ENCODE results near the gene RAD51B. TPM values are rescaled to one million over a fixed set of nuclear protein-coding genes. Genes with fewer than 3 reads are reported as not detected.
A peak's percentile ranks its signal among the peaks of the same experiment; 100 is the strongest.

RAD51B gene
- total and polyA plus RNA-seq, 2 of the 13 experiments (the other 11 are each of a cell fraction or from before 2014, with no cell fraction given) = 7.0 to 9.5 TPM

DNA sequence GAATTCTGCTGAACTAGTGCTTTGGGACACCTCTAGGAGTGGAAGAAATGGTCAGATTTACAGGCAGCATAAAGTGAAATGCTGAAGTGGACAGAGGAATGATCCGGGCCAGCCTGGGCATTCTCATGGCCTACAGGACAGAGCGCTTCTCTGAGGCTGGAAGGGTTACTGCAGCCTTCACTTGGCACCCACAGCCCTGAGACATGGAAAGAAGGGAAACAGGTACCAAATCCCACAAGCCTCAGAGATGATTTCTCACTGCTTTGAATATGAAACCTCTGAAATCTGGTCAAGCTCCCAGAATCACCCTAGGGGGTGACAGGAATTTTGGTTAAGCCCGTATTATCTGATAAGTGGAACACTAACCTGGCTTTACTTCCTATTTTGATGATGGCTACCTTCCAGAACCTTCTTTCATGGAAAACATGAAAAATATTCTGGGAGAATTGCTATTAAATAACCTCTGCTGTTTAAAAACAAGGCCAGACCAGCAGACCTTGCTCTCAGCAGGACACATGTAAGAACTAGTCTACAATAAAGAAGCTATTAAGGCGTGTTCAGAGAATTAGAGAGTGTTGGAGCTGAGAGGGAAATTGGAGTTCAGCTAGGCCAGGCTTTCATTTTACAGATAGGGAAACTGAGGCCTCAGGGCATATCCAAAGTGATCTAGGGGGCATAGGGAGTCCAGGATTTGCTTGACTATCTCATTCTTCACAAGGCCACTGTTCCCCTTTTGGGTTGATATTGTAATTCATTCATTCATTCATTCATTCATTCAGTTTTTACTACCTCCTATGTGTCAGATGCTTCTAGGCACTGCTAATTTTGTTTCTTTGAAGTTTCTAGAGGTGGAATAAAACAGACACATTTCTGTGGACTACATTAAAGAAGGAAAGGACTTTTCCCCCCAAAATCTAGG is 691.8 kb downstream of the RAD51B start:
- BruUV-seq (replicated peaks) = no TSS peak
- 0 out of 2 replicates have a peak, but pooled peaks have one; percentile 60 for TF ChIP-seq ZNF24 (IDR thresholded peaks at IDR 0.05)
- TF ChIP-seq RFX5 (IDR thresholded peaks at IDR 0.05; ENCODE audit: low read depth, low read length) = no peak
- no peak overlapping the region for H3K4me2 ChIP-seq (ENCODE audit: low read depth, low read length)
- no peaks in the 10 kb centered on the region for H3K9me3 ChIP-seq (ENCODE audit: low read length)
- ATAC-seq (no peak), DNase-seq (ENCODE audit: low spot score) (no peak), FAIRE-seq (no peak)
- H3K27me3 ChIP-seq (ENCODE audit: control insufficient read depth in 1 of 2, insufficient read depth in 2 of 2, low read length in 2 of 2) = no peaks in the 10 kb centered on the region
- in situ Hi-C loops (cut with HindIII; ENCODE audit: extremely low pct_ligation_motif_present, low pct_unique_long_range_greater_than_20kb) (no loop called here), intact Hi-C loops (cut with micrococcal nuclease; ENCODE audit: unreplicated experiment) (no loop called here)
- 84% methylated on average over 4 of the region's 4 CpGs for WGBS (ENCODE audit: low lambda C conversion rate)
- H3K4me1 ChIP-seq (ENCODE audit: insufficient read depth, low read length) = peaks cover 47% of the 10 kb centered on the region
- H3K27ac ChIP-seq (ENCODE audit: extremely low read length, insufficient read depth, low read length) = no peak overlapping the region
- no peaks in the 10 kb centered on the region for H4K20me1 ChIP-seq (ENCODE audit: insufficient read depth, low read length)
- no peaks in the 10 kb centered on the region for H3K79me2 ChIP-seq (ENCODE audit: insufficient read depth, low read length)
- H2AFZ ChIP-seq (ENCODE audit: low read length) = no peak overlapping the region
- H3K36me3 ChIP-seq (replicated peaks in 1 of 2; ENCODE audit: control insufficient read depth in 1 of 2, insufficient read depth in 2 of 2, low read length in 2 of 2) = no peaks in the 10 kb centered on the region
- H3K9ac ChIP-seq (ENCODE audit: insufficient read depth, low read depth, low read length) = no peak overlapping the region
- ChIA-PET POLR2A (no interaction called here), CTCF (ENCODE audit: low intra/inter-chr PET ratio, low total read pairs) (no interaction called here)
- no peak overlapping the region for H3K4me3 ChIP-seq (replicated peaks in 1 of 3; ENCODE audit: insufficient read depth in 1 of 3, low read depth in 2 of 3, low read length in 3 of 3)

DNA sequence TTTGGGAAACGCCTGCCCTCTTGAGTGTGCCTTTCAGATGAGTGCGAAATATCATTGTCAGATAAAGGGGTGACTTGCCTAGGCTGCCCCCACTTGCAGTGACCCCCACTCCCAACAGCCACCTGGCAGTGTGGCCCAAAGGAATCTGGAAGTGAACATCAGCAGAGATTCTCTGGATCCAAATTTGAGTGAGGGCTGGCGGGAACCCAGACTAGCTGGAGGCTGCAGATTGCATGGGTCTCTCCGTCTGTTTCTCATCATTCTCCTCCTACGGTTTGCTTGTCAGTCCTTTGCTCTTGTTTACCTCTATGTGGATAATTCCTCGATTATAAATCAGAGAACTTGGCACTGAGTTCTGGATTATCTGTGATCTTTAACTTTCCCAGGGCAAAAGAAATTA is 692.5 kb downstream of the RAD51B start:
- no peak overlapping the region for H2AFZ ChIP-seq (ENCODE audit: low read length)
- BruUV-seq (replicated peaks) = no TSS peak
- in situ Hi-C loops (cut with HindIII; ENCODE audit: extremely low pct_ligation_motif_present, low pct_unique_long_range_greater_than_20kb) = no loop called here
- FAIRE-seq (no peak), ATAC-seq (no peak), DNase-seq (ENCODE audit: low spot score) (no peak)
- no peaks in the 10 kb centered on the region for H3K27me3 ChIP-seq (ENCODE audit: control insufficient read depth in 1 of 2, insufficient read depth in 2 of 2, low read length in 2 of 2)
- no peaks in the 10 kb centered on the region for H3K79me2 ChIP-seq (ENCODE audit: insufficient read depth, low read length)
- intact Hi-C loops (cut with micrococcal nuclease; ENCODE audit: unreplicated experiment) = no loop called here
- CTCF ChIA-PET (ENCODE audit: low intra/inter-chr PET ratio, low total read pairs) = no interaction called here
- no peak for TF ChIP-seq NR2F1 (CRISPR knock-in tag; IDR thresholded peaks at IDR 0.05)
- TF ChIP-seq ZKSCAN5 (CRISPR knock-in tag; IDR thresholded peaks at IDR 0.05) = no peak
- TF ChIP-seq, protein P1, sequence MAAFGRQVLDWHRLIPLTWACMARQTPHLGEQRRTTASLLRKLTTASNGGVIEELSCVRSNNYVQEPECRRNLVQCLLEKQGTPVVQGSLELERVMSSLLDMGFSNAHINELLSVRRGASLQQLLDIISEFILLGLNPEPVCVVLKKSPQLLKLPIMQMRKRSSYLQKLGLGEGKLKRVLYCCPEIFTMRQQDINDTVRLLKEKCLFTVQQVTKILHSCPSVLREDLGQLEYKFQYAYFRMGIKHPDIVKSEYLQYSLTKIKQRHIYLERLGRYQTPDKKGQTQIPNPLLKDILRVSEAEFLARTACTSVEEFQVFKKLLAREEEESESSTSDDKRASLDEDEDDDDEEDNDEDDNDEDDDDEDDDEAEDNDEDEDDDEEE (CRISPR knock-in tag; IDR thresholded peaks at IDR 0.05) = no peak
- TF ChIP-seq ZNF230 (CRISPR knock-in tag; IDR thresholded peaks at IDR 0.05) = no peak
- TF ChIP-seq MLX (CRISPR knock-in tag; IDR thresholded peaks at IDR 0.05) = no peak
- POLR2A ChIA-PET = no interaction called here
- peaks cover 40% of the 10 kb centered on the region for H3K4me1 ChIP-seq (ENCODE audit: insufficient read depth, low read length)
- H3K36me3 ChIP-seq (replicated peaks in 1 of 2; ENCODE audit: control insufficient read depth in 1 of 2, insufficient read depth in 2 of 2, low read length in 2 of 2) = no peaks in the 10 kb centered on the region
- H4K20me1 ChIP-seq (ENCODE audit: insufficient read depth, low read length) = no peaks in the 10 kb centered on the region
- WGBS (ENCODE audit: low lambda C conversion rate) = 66% methylated on average over 6 of the region's 6 CpGs
- no peak overlapping the region for H3K27ac ChIP-seq (ENCODE audit: extremely low read length, insufficient read depth, low read length)
- no peak overlapping the region for H3K9ac ChIP-seq (ENCODE audit: insufficient read depth, low read depth, low read length)
- no peaks in the 10 kb centered on the region for H3K9me3 ChIP-seq (ENCODE audit: low read length)
- H3K4me3 ChIP-seq (replicated peaks in 1 of 3; ENCODE audit: insufficient read depth in 1 of 3, low read depth in 2 of 3, low read length in 3 of 3) = no peak overlapping the region
- no peak overlapping the region for H3K4me2 ChIP-seq (ENCODE audit: low read depth, low read length)

Data from HepG2 (cell line).